Measurements from ENCODE around the gene RPL19.

RPL19 gene

DNA sequence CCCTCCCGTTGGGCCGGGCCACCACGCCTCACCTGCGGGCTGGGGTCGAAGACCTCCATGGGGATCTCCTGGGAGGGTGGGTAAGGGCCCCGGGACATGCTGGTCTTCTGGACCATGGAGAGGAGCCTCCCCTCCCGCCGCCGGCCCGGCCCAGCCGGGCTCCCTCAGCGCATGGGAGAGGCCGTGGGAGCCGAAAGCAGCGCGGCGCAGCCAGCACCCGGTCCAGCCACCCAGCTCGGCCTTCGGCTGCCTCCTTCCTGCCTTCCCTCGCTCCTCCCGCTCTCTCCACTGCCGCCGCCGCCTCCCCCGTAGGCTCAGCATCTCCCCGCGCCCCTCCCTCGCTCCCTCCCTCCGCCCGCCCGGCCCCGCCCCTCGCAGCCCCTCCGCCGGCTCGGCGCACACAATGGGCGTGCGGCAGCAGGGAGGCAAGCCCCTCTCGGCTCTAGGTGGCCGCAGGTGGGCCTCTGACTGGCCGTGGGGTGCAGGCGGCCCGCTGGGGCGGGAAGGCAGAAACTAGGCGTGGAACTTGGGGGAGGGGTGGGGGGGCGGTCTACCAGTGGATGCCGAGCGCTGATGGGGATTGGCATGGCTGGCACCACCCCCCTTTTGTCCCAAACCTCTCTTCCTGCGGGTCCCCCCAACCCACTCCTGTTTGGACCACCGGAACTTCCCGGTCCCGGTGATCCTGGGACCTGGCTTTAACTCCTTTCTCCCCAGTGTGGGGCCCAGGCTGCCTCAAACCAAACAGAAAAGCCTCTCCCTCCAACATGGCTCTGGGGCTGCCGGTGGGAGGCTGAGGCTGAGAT lies 2.5 kb upstream of the RPL19 start, which contains the start of gene CACNB1:
Gene CACNB1, minus strand, starts transcription at position 290 of the 806 bp plus-strand sequence. Its CDS starts 174 bp downstream, at position 116.
- TF ChIP-seq, protein P1, sequence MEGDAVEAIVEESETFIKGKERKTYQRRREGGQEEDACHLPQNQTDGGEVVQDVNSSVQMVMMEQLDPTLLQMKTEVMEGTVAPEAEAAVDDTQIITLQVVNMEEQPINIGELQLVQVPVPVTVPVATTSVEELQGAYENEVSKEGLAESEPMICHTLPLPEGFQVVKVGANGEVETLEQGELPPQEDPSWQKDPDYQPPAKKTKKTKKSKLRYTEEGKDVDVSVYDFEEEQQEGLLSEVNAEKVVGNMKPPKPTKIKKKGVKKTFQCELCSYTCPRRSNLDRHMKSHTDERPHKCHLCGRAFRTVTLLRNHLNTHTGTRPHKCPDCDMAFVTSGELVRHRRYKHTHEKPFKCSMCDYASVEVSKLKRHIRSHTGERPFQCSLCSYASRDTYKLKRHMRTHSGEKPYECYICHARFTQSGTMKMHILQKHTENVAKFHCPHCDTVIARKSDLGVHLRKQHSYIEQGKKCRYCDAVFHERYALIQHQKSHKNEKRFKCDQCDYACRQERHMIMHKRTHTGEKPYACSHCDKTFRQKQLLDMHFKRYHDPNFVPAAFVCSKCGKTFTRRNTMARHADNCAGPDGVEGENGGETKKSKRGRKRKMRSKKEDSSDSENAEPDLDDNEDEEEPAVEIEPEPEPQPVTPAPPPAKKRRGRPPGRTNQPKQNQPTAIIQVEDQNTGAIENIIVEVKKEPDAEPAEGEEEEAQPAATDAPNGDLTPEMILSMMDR (IDR thresholded peaks at IDR 0.05) = no peak
- Histone ChIP-seq H3K4me3 (ENCODE audit: low read depth, low read length) (peak within 1 kb of the TSS; percentile 71), H3K4me2 (ENCODE audit: low read length) (peak within 1 kb of the TSS; percentile 84), H3K27ac (peak within 1 kb of the TSS; percentile 61), H3K79me2 (peaks cover 11% of the 10 kb centered on the region), H3K9ac (no peak within 1 kb of the TSS), H3K36me3 (ENCODE audit: control insufficient read depth, insufficient read depth, low read length) (no peaks in the 10 kb centered on the region), H3K27me3 (ENCODE audit: control insufficient read depth, insufficient read depth, low read length) (no peaks in the 10 kb centered on the region), H3K9me3 (ENCODE audit: control insufficient read depth, low read length) (no peaks in the 10 kb centered on the region), H3K4me1 (peaks cover 19% of the 10 kb centered on the region), H2AFZ (peak within 1 kb of the TSS; percentile 96)

DNA sequence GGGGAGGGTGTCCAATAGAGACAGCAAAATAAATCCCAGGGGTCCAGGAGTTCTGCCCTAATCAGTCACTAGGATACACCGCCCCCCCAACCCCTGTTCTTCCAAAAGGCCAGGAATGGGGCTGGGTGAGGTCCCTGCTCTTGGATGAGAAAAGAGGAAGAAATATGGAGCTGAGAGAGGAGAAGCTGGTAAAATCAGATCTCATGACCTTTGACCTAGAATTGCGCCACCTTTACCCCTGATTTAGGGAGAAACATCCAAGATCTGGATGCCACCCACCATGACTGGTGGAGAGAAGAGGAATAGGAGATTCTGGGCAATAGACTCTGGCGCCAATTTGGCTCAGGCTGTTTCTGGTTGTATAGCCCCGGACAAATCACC lies 1.9 kb upstream of the RPL19 start:
- Histone ChIP-seq H3K9ac (no peak overlapping the region), H3K27me3 (ENCODE audit: control insufficient read depth, insufficient read depth, low read length) (no peaks in the 10 kb centered on the region), H3K79me2 (peaks cover 11% of the 10 kb centered on the region), H3K9me3 (ENCODE audit: control insufficient read depth, low read length) (no peaks in the 10 kb centered on the region), H3K4me3 (ENCODE audit: low read depth, low read length) (peak overlapping the region; percentile 71), H3K36me3 (ENCODE audit: control insufficient read depth, insufficient read depth, low read length) (no peaks in the 10 kb centered on the region), H2AFZ (peak overlapping the region; percentile 96), H3K4me1 (peaks cover 19% of the 10 kb centered on the region), H3K4me2 (ENCODE audit: low read length) (peak overlapping the region; percentile 84), H3K27ac (peak overlapping the region; percentile 61)
- TF ChIP-seq, protein P1 (IDR thresholded peaks at IDR 0.05) = no peak

DNA sequence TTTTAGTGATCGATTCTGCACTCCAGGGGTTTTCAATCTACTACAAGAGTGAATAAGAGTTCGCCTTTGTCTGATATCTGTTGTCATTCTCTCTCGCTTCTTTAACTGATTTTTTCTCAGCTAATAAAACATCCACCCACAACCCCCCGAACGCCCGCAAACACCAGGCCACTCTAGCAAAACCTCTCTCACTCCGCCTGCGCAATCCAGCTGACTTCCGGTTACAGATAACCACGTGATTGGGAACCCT lies 338 bp upstream of the RPL19 start:
- Histone ChIP-seq H3K36me3 (ENCODE audit: control insufficient read depth, insufficient read depth, low read length) (no peaks in the 10 kb centered on the region), H3K27me3 (ENCODE audit: control insufficient read depth, insufficient read depth, low read length) (no peaks in the 10 kb centered on the region), H3K9me3 (ENCODE audit: control insufficient read depth, low read length) (no peaks in the 10 kb centered on the region), H2AFZ (peak overlapping the region; percentile 89), H3K4me2 (ENCODE audit: low read length) (peak overlapping the region; percentile 91), H3K4me3 (ENCODE audit: low read depth, low read length) (peak overlapping the region; percentile 89), H3K27ac (peak overlapping the region; percentile 98), H3K9ac (peak overlapping the region; percentile 90), H3K79me2 (peaks cover 11% of the 10 kb centered on the region), H3K4me1 (peaks cover 19% of the 10 kb centered on the region)
- TF ChIP-seq, protein P1 (IDR thresholded peaks at IDR 0.05) = no peak

DNA sequence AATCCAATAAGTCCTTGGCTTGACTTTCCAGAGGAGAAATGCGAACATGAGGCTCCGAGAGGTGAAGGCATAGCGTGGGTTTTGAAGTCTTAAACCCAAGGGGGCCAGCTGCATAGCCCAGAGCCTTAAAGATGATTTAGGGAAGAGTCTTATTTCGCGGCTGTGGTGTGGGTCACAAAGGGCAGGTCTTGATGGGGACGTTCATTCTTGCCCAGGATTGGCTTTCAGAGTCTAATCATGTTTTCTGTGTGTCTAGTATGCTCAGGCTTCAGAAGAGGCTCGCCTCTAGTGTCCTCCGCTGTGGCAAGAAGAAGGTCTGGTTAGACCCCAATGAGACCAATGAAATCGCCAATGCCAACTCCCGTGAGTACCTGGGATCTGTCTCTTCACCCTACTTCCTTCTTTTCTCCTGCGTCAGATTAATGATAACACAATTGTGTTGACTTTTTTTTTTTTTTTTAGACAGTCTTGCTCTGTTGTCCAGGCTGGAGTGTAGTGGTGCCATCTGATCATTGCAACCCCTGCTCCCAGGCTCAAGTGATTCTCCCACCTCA lies 951 bp downstream of the RPL19 start:
- Histone ChIP-seq H3K9me3 (ENCODE audit: control insufficient read depth, low read length) (no peaks in the 10 kb centered on the region), H3K27me3 (ENCODE audit: control insufficient read depth, insufficient read depth, low read length) (no peaks in the 10 kb centered on the region)
- TF ChIP-seq, protein P1 (IDR thresholded peaks at IDR 0.05) = no peak

More for the DNA sequence above, 951 bp downstream of the RPL19 start:
- Histone ChIP-seq H2AFZ (no peak overlapping the region), H3K4me1 (peaks cover 19% of the 10 kb centered on the region), H3K27ac (peak overlapping the region; percentile 98), H3K79me2 (peaks cover 11% of the 10 kb centered on the region), H3K36me3 (ENCODE audit: control insufficient read depth, insufficient read depth, low read length) (no peaks in the 10 kb centered on the region), H3K9ac (peak overlapping the region; percentile 90), H3K4me2 (ENCODE audit: low read length) (peak overlapping the region; percentile 91), H3K4me3 (ENCODE audit: low read depth, low read length) (peak overlapping the region; percentile 89)
